ENCODE data around the gene ROMO1.

DNA sequence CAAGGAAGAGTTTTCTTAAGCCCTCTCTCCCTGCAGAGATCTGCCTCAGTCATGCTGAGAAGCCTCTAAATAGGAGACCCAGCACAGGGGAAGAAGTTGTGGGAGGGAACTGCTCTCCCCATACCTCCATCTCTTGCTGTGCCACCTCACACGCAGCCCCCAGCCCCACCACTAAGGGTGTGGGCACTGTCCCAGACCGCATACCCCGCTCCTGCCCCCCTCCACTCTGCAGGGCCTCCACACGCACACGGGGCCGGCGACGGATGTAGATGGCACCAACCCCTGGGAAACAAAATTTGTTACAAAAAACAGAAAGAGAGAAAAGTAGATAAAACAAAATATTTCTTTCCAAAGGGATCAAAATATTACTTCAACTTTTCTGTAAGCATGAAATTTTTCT lies 24.3 kb upstream of the ROMO1 start:
- TF ChIP-seq CTCF (IDR thresholded peaks at IDR 0.05; ENCODE audit: poor library complexity), result no peak
- no peak for TF ChIP-seq EZH2phosphoT487 (IDR thresholded peaks at IDR 0.05; ENCODE audit: low read depth, severe bottlenecking, unreplicated experiment)
